HUDEP-2 (cell line): ENCODE data around the gene GRAMD4.

ENCODE experiments used
- DNase-seq, 76 experiments: peaks; one replicate each; lab custom pipeline; 2025; ENCODE audit not compliant: unreplicated experiment in 76 of 76; lab: John Stamatoyannopoulos, UW

The GRAMD4 gene

GRCh38 chr22:46594947-46595298 is 25.3 kb upstream of the GRAMD4 start:
- DNase-seq: no peak

- DNase-seq: no peak
These were observed 24.6 kb upstream of the GRAMD4 start for GRCh38 chr22:46595545-46595944.

GRCh38 chr22:46596032-46596441 is 24.1 kb upstream of the GRAMD4 start:
- DNase-seq: peak in 10 of 76 experiments; percentile 17 to 46 (median 31)

GRCh38 chr22:46596819-46597218 is 23.4 kb upstream of the GRAMD4 start:
- no peak for DNase-seq

GRCh38 chr22:46598224-46598623 is 22.0 kb upstream of the GRAMD4 start:
- DNase-seq: no peak

- no peak for DNase-seq
These were observed 21.3 kb upstream of the GRAMD4 start for GRCh38 chr22:46598737-46599424.

- DNase-seq: no peak
These were observed 19.9 kb upstream of the GRAMD4 start for GRCh38 chr22:46600273-46600796.

- DNase-seq: no peak
These were observed 18.2 kb upstream of the GRAMD4 start for GRCh38 chr22:46602025-46602424.

GRCh38 chr22:46604306-46604690 is 15.9 kb upstream of the GRAMD4 start:
- DNase-seq: peak in 74 of 76 experiments; percentile 45 to 96 (median 88)

- DNase-seq: no peak
These were observed 15.1 kb upstream of the GRAMD4 start for GRCh38 chr22:46605117-46605516.

- no peak for DNase-seq
These were observed 13.3 kb upstream of the GRAMD4 start for GRCh38 chr22:46606886-46607285.

GRCh38 chr22:46607483-46608114 is 12.6 kb upstream of the GRAMD4 start:
- no peak for DNase-seq

GRCh38 chr22:46609175-46609690 is 11.0 kb upstream of the GRAMD4 start:
- peak in 2 of 76 experiments; percentile 37 to 46 for DNase-seq

GRCh38 chr22:46609724-46610201 is 10.4 kb upstream of the GRAMD4 start:
- peak in 68 of 76 experiments; percentile 22 to 78 (median 60) for DNase-seq

GRCh38 chr22:46610356-46610755 is 9.8 kb upstream of the GRAMD4 start:
- DNase-seq: no peak

- DNase-seq: no peak
These were observed 9.0 kb upstream of the GRAMD4 start for GRCh38 chr22:46611189-46611588.

- no peak for DNase-seq
These were observed 7.8 kb upstream of the GRAMD4 start for GRCh38 chr22:46612341-46612903.

- peak in 14 of 76 experiments; percentile 9 to 39 (median 24) for DNase-seq
These were observed 7.1 kb upstream of the GRAMD4 start for GRCh38 chr22:46612904-46613605.

GRCh38 chr22:46613606-46614021 is 6.6 kb upstream of the GRAMD4 start:
- peak in 3 of 76 experiments; percentile 12 to 31 (median 18) for DNase-seq

- no peak for DNase-seq
These were observed 5.9 kb upstream of the GRAMD4 start for GRCh38 chr22:46614025-46614931.
